A673 (cell line): Measurements from ENCODE around the gene CYP2W1. TPM values are rescaled to one million over a fixed set of nuclear protein-coding genes. Genes with fewer than 3 reads are reported as not detected.

Experiments used
- BruUV-seq: library from RNA; stranded (reverse); fragments of 400-500 nt; replicated peaks from 2 replicates; lab custom pipeline; 2021; lab: Mats Ljungman, UMichigan
- CTCF ChIA-PET: fragments of 300-600 bp; sonication (Branson Sonifier 250); formaldehyde crosslinking; loops from one replicate; lab custom pipeline; 2022; ENCODE audit warnings: antibody characterized with exemption; lab: Charles Lee
- POLR2A ChIA-PET: fragments of 300-600 bp; sonication (Branson Sonifier 250); formaldehyde crosslinking; loops from one replicate; lab custom pipeline; 2022; ENCODE audit warnings: antibody characterized with exemption; ENCODE audit not compliant: low non-redundant PET; lab: Charles Lee
- DNase-seq: peaks from one replicate; pipeline ENCODE4 v3.0.0-alpha.2; 2015; ENCODE audit warnings: low spot score
- H3K27ac ChIP-seq: fragments of 200-600 bp; sonication (generic); 2 replicates; pipeline ENCODE4 v1.5.1; 2016; ENCODE audit warnings: mixed run types, low read depth, mild to moderate bottlenecking, mixed read lengths, antibody characterized with exemption, low read length; ENCODE audit not compliant: poor library complexity, severe bottlenecking
- H3K27me3 ChIP-seq: fragments of 200-600 bp; sonication (generic); replicated peaks from 2 replicates; pipeline ENCODE4 v1.6.1; 2017; ENCODE audit warnings: mixed run types, low read depth, mild to moderate bottlenecking, mixed read lengths, antibody characterized with exemption, low read length; ENCODE audit not compliant: insufficient read depth, poor library complexity
- H3K36me3 ChIP-seq: fragments of 200-600 bp; sonication (generic); 2 replicates; pipeline ENCODE4 v1.6.1; 2016; ENCODE audit warnings: mixed run types, mild to moderate bottlenecking, mixed read lengths, antibody characterized with exemption, low read length; ENCODE audit not compliant: insufficient read depth, poor library complexity, severe bottlenecking
- H3K4me1 ChIP-seq: fragments of 200-600 bp; sonication (generic); 2 replicates; pipeline ENCODE4 v1.6.1; 2017; ENCODE audit warnings: mixed run types, mild to moderate bottlenecking, mixed read lengths, antibody characterized with exemption, low read length; ENCODE audit not compliant: insufficient read depth, poor library complexity, severe bottlenecking
- H3K4me3 ChIP-seq: fragments of 200-600 bp; sonication (generic); 2 replicates; pipeline ENCODE4 v1.5.1; 2016; ENCODE audit warnings: low read depth, mixed run types, mild to moderate bottlenecking, mixed read lengths, low read length; ENCODE audit not compliant: poor library complexity, severe bottlenecking
- H3K9me3 ChIP-seq: fragments of 200-600 bp; sonication (generic); 2 replicates; pipeline ENCODE4 v1.6.1; 2016; ENCODE audit warnings: mixed run types, low read depth, mild to moderate bottlenecking, mixed read lengths, antibody characterized with exemption, low read length; ENCODE audit not compliant: poor library complexity, severe bottlenecking
- EZH2 ChIP-seq: fragments of 200-600 bp; sonication (generic); IDR thresholded peaks from 2 replicates; pipeline ENCODE4 v1.6.1; 2017; ENCODE audit warnings: borderline replicate concordance, low read depth, mild to moderate bottlenecking, mixed read lengths, antibody characterized with exemption, low read length; ENCODE audit not compliant: poor library complexity, severe bottlenecking
- intact Hi-C: fragments of 100-400 bp; cut with micrococcal nuclease; formaldehyde crosslinking; loops from one replicate; pipeline ENCODE4 v1.10.0; 2022; ENCODE audit not compliant: unreplicated experiment
- total RNA-seq: library from RNA; stranded (reverse); gene quantifications from 2 replicates; pipeline ENCODE4 v1.2.3, GENCODE V29; 2021
- TF ChIP-seq, protein P1 (sequence below): fragments of 300-800, 200-600 bp; sonication (generic); conservative IDR thresholded peaks from 2 replicates; pipeline ENCODE4 v1.5.1; 2017; ENCODE audit warnings: low read depth, mild to moderate bottlenecking, antibody characterized with exemption, low read length, moderate library complexity, mixed read lengths

The CYP2W1 gene
- total RNA-seq, 1 experiment from 2014 or later: not detected

DNA sequence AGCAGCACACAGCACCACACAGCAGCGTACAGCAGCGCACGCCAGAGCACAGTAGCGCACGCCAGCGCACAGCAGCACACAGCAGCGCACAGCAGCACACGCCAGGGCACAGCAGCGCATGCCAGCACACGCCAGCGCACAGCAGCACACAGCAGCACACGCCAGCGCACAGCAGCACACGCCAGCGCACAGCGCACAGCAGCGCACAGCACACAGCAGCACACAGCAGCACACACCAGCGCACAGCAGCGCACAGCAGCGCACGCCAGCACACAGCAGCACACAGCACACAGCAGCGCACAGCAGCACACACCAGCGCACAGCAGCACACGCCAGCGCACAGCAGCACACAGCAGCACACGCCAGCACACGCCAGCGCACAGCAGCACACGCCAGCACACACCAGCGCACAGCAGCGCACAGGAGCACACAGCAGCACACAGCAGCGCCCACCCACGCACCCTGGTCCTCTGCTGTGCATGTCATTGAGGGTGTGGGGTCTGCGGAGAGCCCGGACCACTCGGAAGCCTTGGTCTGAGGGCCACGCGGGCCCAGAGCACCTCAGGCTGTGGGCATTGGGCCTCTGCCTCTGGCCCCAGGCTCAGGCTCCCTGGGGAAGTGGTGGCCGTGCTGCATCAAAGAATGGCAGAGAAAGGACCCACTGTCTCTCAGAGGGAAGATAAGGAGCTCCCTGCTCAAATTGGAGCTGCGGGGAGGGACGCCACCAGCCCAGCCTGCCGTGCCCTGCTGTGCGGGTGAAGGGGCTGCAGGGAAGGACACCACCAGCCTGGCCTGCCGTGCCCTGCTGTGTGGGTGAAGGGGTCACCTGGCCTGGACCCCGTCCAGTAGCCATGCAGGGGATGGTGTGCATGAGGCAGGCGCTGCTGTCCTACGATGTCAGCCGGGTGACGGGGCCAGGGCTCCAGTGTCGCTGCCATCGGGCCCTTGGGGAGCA, 33.9 kb downstream of the CYP2W1 start:
- ChIA-PET POLR2A (no interaction called here), CTCF (no interaction called here)
- Histone ChIP-seq H3K4me3 (no peak overlapping the region), H3K27me3 (no peaks in the 10 kb centered on the region), H3K4me1 (no peaks in the 10 kb centered on the region), H3K9me3 (no peaks in the 10 kb centered on the region), H3K27ac (no peak overlapping the region), H3K36me3 (peaks cover 3% of the 10 kb centered on the region)
- no TSS peak for BruUV-seq
- TF ChIP-seq EZH2: no peak
- TF ChIP-seq, protein P1, sequence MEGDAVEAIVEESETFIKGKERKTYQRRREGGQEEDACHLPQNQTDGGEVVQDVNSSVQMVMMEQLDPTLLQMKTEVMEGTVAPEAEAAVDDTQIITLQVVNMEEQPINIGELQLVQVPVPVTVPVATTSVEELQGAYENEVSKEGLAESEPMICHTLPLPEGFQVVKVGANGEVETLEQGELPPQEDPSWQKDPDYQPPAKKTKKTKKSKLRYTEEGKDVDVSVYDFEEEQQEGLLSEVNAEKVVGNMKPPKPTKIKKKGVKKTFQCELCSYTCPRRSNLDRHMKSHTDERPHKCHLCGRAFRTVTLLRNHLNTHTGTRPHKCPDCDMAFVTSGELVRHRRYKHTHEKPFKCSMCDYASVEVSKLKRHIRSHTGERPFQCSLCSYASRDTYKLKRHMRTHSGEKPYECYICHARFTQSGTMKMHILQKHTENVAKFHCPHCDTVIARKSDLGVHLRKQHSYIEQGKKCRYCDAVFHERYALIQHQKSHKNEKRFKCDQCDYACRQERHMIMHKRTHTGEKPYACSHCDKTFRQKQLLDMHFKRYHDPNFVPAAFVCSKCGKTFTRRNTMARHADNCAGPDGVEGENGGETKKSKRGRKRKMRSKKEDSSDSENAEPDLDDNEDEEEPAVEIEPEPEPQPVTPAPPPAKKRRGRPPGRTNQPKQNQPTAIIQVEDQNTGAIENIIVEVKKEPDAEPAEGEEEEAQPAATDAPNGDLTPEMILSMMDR: no peak
- intact Hi-C loops: no loop called here
- DNase-seq: no peak

DNA sequence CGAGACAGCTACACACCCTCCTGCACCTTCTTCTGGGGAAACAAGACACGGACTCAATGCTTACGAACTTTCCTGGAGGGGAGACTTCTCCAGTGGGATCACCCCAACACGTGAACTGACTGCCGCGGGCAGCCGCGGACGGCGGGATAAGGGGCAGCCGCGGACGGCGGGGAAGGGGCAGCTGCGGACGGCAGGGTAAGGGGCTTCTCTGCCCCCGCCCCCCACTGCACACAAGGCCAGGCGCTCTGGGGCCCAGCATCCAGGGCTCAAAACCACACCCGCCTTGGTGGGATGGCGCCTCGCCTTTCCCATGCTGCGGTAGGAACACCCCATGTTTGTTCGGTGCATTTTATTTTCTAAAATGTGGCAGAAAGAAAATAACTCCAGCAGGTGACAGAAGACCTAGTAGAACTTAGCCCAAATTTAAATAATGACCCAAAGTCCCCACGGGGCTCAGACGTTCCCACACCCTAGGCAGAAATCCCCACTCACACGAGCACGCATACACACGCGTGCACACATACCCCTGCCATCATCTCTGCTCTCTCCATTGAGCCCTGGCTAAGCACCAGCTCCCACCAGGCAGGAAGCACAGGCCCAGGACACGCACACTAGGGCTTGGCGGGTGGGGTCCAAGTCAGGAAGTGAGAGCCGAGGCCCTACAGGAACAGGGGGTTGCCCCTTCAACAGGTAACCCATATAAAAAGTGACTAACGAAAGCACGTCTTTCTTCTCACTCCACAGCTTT, 34.8 kb downstream of the CYP2W1 start:
- no peak for DNase-seq
- intact Hi-C loops: no loop called here
- ChIA-PET CTCF (no interaction called here), POLR2A (no interaction called here)
- no peak overlapping the region for H3K4me3 ChIP-seq
- no peak for TF ChIP-seq EZH2
- TF ChIP-seq, protein P1: no peak
- H3K27ac ChIP-seq: no peak overlapping the region
- H3K27me3 ChIP-seq: no peaks in the 10 kb centered on the region
- H3K36me3 ChIP-seq: peaks cover 3% of the 10 kb centered on the region
- no TSS peak for BruUV-seq
- no peaks in the 10 kb centered on the region for H3K9me3 ChIP-seq
- H3K4me1 ChIP-seq: no peaks in the 10 kb centered on the region

DNA sequence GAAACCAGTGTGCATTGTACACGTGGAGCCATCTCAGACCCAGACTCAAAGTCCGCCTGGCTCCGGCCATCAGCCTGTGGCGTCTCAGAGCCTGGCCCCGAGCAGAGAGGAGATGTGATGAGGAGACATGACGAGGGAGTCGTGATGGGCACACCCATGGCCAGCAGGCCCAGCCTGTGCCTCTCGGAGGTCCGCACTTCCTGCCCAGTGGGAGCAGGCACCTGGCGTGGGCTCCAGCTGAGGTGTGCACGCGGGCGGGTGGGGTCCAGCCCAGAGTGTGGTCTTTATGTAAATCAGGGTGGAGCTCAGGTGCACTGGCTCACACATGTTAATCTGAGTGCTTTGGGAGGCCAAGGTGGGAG, 35.3 kb downstream of the CYP2W1 start:
- no peak for DNase-seq
- TF ChIP-seq, protein P1: no peak
- TF ChIP-seq EZH2: no peak
- intact Hi-C loops: no loop called here

More for the DNA sequence above, 35.3 kb downstream of the CYP2W1 start:
- BruUV-seq: no TSS peak
- POLR2A ChIA-PET: no interaction called here
- Histone ChIP-seq H3K27me3 (no peaks in the 10 kb centered on the region), H3K36me3 (peaks cover 3% of the 10 kb centered on the region), H3K4me3 (no peak overlapping the region), H3K4me1 (no peaks in the 10 kb centered on the region), H3K27ac (no peak overlapping the region), H3K9me3 (no peaks in the 10 kb centered on the region)
- CTCF ChIA-PET: no interaction called here
